NCI-H1105 (cell line): ENCODE results near the gene RNF103.
A peak's percentile ranks its signal among the peaks of the same experiment; 100 is the strongest.
"Not testable (repeated sequence)": the region's sequence is repeated elsewhere in the genome, so short reads cannot be mapped to it uniquely, and the experiment has no call there.

Experiments
- DNase-seq: peaks from one replicate; lab custom pipeline; 2025; lab: John Stamatoyannopoulos, UW

Gene RNF103

DNA sequence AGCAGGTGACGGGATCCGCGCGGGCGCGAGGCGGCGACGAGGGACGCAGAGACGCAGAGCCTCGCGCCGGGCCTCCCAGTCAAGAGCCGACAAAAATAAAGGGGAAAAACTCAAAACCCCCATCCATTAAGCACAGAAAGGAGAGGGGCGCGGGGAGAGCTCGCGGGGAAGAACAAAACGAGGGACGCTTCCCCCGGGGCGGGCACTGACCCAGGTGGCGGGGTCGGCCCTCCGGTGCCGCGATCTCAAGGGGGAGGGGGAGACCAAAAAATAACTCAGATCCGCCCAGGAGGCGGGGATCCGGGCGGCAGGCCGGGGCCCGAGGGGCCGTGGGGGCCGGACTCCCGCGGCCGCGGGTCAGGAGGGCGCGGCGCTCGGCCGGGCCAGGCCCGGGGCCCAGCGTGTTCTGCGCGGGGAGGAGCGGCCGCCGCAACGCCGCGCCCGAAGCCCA lies 597 bp downstream of the RNF103 start:
- peak; percentile 24 for DNase-seq

- DNase-seq = peak; percentile 7
Measured at GRCh38 chr2:86622519-86623042, 1.1 kb downstream of the RNF103 start.

DNA sequence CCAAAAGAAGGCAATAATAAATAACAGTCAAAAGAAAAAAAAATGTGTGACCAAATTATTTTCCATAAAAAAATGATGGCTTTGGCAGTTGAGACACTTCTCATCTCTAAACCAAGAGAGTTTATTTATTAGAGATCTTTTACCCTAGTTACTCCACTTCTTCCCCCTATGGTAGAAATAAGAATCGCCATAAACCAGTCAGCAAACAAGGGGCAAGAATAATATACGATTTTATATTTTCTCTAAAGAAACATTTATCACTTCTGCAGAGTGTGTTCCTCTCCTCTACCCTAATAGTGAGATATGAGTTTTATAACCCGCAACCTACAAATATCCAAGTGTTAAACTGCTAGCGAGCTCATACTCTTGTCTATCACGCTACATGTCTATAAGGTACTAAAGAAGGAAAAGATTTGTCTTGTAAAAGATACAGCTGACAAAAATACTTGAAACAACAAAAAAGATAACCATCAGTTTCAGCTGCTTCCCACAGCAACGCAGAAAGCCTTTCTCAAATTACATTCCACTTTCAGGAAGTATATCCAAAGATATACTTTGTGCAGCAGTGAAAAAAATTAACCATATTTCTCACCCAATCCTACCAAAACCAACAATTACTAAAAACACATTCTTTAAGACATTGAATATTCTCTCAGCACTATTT lies 2.3 kb downstream of the RNF103 start:
- DNase-seq = no peak

- no peak for DNase-seq
Measured at GRCh38 chr2:86617738-86618137, 5.9 kb downstream of the RNF103 start.

DNA sequence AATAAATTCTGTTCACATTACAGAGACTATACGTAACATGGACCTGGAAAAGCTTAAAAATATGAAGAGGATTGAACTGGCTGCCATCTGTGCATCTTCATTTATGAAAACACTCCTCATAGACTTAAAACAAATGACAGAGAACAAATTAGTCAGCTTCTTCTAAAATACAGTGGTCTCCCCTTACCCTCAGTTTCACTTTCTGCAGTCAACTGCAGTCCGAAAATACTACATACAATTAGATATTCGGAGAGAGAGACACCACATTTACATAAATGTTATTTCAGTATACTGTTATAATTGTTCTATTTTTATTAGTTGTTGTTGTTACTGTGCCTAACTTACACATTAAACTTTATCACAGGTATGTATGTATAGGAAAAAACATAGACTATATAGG lies 6.5 kb downstream of the RNF103 start:
- DNase-seq = no peak

- DNase-seq = no peak
Measured at GRCh38 chr2:86616502-86616901, 7.2 kb downstream of the RNF103 start.

- no peak for DNase-seq
Measured at GRCh38 chr2:86615596-86615995, 8.1 kb downstream of the RNF103 start.

- DNase-seq = no peak
Measured at GRCh38 chr2:86613515-86613914, 10.2 kb downstream of the RNF103 start.

GRCh38 chr2:86610871-86611270 lies 12.8 kb downstream of the RNF103 start:
- DNase-seq = no peak

GRCh38 chr2:86608832-86609410 lies 14.7 kb downstream of the RNF103 start:
- DNase-seq = no peak

DNA sequence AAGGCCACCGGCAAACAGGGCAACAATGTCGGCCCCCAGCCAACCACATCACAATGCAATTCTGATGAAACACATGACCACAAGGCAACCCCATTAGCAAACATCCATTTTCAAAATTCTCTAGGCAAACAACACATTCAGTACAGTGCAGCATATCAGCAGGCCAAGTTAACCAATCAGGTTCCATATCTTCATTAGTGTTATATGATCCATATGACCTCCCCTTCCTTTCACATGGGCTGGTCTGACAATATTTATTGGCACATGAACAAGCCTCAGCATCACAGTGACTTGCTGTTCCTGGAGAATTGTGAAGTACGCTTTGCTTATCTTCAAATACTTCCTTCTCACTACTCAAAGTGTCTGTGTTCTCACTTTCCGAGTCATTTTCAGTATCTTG lies 19.8 kb downstream of the RNF103 start:
- no peak for DNase-seq

- no peak for DNase-seq
Measured at GRCh38 chr2:86598966-86599365, 24.7 kb downstream of the RNF103 start.

GRCh38 chr2:86596118-86596517 lies 27.5 kb downstream of the RNF103 start:
- no peak for DNase-seq

GRCh38 chr2:86593266-86593665 lies 30.4 kb downstream of the RNF103 start:
- DNase-seq = no peak

GRCh38 chr2:86592547-86593230 lies 31.0 kb downstream of the RNF103 start:
- no peak for DNase-seq

DNA sequence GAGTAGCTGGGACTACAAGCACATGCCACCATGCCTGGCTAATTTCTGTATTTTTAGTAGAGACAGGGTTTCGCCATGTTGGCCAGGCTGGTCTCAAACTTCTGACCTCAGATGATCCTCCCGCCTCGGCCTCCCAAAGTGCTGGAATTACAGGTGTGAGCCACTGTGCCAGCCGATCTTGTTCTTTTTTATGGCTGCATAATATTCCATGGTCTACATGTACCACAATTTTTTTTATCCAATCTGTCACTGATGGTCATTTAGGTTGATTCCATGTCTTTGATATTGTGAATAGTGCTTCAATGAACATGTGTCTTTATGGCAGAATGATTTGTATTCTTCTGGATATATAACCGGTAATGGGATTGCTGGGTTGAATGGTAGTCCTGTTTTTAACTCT lies 34.0 kb downstream of the RNF103 start:
- DNase-seq = not testable (repeated sequence)

DNA sequence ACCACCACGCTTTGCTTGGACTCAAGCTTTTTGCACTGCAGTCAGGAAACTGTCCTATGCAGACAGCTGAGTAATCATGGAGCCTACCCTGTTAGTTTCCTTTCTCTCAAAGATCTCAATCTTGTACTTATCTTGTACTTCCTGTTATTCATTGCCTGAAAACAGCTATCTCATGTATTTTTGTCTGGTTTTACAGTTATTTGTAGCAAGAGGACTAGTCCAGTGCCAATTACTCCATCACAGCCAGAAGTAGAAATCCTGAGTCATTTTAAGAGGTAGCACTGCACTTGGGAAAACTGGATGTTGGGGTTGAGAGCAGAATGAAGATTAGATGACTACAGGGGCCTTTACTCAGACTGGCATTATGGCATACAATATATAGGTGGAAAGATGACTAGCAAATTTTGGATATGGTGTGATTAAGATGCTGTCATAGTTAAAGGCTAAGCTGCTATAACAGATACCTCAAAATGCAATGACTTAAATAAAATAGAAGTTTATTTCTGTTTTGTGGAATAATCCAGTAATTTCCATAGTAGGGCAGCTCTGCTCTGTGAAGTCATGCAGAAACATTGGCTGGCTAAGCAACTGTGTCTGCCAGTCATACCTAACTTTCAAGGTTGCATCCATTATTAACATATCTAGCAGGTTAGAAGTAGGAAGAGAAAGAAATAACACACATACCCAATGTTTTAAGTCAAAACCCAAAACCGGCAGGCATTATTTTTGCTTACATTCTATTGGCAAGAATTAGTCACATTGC lies 39.3 kb downstream of the RNF103 start:
- no peak for DNase-seq

GRCh38 chr2:86580560-86580959 lies 43.1 kb downstream of the RNF103 start:
- no peak for DNase-seq

DNA sequence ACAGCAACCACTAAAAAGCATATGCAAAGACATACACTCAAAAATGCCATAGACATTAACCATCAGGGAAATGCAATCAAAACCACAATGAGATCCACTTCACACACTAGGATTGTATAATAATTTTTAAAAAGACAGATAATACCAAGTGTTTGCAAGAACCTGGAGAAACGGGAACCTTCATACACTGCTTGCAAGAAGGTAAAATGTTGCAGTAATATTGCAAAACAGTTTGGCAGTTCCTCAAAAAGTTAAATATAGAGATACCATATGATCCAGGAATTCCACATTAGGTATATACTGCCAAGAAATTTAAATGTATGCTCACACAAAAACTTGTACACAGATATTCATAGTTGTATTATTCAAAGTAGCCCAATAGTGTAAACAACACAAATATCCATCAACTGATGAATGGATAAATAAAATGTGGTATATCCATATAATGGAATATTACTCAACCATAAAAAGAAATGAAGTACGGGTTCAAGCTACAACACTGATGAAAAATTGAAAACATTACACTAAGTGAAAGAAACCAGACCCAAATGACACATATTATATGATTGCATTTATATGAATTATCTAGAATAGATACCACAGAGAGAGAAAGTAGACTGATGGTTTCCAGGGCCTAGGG lies 45.7 kb downstream of the RNF103 start:
- no peak for DNase-seq

DNA sequence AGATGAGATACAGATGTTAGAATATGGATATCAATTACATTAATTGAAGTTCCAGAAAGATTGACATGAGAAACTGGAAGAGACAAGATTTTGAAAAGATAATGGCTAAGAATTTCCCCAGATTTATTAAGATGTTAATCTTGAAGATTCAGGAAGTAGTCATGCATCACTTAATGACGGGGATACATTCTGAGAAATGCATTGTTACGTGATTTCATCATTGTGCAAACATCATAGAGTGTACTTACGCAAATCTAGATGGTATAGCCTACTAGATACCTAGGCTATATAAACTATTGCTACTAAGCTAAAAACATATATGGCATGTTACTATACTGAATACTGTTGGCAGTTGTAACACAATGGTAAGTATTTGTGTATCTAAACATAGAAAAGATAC lies 53.6 kb downstream of the RNF103 start:
- no peak for DNase-seq

DNA sequence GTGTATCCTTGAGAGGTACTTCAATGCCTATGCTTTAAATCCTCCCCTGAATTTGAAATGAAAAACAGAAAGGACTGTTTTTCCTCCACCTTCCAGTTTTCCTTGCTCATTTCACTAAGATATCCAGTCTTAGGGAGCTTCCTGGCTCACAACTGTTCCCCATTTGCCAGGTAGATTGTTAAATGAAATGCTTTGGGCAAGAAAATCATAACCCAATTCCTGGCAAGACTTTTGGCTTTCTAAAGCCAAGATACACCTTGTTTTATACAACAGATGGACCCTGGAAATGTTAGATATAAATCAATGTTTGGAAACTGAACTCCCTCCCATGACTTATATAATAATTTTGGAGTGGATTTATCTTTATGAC lies 56.9 kb downstream of the RNF103 start:
- DNase-seq = no peak
